Measurements from ENCODE around the gene FLACC1.
"Not testable (repeated sequence)": the region's sequence is repeated elsewhere in the genome, so short reads cannot be mapped to it uniquely, and the experiment has no call there.

FLACC1 gene

DNA sequence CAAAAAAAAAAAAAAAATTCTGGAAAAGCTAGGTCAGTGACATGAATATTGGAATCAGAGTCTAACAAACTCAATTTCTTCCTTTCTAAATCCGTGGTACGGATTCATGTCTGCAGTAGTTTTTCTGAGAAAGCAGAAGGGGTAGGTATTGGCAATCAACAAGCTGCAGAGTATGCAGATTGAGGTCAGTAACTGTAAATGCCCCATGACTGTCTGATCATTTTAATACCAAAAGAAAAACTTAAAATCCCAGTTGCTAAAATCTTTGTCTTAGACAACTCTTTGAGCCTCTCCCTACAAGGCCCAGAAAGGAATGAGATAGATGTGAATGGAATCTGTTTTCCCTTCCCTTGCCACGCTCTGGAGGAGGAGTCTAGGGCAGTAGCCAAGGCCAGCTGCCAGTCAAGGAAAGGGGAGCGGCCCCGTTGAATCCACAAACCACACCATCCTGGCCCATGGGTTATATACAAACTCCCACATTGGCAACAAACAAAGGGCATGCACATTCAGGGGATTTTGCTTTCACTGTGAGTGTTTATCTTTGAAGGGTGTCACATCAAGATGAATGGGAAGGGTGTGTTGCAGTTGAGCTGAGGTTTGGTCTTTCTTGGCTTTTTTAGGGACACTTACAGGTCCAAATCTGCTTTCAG, 102.9 kb downstream of the FLACC1 start:
- no peak for DNase-seq (ENCODE audit: low read depth in 2 of 2)

DNA sequence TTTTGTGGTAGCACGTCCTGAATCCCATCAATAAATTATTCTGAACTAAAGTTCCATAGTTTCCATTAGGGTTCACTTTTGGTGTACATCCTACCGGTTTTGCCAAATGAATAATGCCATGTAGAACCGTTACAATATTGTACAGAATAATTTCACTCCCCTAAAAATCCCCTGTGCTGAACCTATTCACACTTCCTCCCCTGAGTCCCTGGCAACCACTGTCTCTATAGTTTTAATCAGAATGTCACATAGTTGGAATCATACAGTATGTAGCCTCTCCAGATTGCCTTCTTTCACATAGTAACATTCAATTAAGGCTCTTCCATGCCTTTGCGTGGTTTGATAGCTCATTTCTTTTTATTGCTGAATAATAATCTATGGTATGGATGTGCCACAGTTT, 106.4 kb downstream of the FLACC1 start:
- no peak for DNase-seq (ENCODE audit: low read depth in 2 of 2)

DNA sequence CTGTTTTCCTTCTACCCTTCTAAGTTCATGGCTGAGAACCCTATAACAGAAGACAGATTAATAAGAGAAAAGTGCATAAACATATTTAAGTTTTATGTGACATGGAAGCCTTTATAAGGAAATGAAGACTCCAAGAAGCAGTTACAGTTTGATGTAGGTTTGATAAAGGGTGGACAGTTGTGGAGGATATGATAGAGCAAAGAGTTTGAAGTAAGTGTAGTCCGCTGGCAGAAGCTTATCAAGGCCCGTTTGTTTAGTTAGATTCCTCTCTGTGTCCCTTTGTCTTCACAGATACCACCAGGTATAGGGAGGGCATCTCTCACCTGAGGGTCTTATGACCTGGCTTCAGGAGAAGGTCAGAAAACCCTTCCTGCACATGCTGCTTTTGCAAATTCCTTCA, 107.3 kb downstream of the FLACC1 start:
- no peak for DNase-seq (ENCODE audit: low read depth in 2 of 2)

DNA sequence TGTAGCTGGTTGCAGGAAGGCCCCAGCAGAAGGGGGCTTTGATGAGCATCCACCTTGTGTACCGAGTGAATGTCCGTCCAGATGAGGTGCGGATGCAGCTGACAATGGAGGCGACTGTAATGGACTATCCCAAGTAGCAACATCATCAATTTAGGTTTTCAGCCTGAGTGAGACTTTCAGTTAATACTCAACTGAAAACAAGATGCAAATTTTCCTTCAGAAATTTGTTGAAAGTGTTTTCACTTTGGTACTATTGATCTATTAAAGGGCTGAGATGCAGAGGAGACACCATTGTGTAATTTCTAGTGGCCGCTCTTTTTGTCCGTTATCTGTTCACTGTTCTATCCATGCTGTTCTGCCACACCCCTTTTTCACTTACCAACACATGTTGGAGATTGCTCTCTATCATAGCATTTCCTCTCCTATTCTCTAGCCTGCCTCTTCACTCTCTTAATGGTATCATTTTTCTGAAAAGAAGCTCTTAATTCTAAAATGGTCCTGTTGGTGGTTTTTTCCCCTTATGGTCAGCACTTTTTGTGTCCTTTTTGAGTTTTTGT, 108.8 kb downstream of the FLACC1 start:
- no peak for DNase-seq (ENCODE audit: low read depth in 2 of 2)

DNA sequence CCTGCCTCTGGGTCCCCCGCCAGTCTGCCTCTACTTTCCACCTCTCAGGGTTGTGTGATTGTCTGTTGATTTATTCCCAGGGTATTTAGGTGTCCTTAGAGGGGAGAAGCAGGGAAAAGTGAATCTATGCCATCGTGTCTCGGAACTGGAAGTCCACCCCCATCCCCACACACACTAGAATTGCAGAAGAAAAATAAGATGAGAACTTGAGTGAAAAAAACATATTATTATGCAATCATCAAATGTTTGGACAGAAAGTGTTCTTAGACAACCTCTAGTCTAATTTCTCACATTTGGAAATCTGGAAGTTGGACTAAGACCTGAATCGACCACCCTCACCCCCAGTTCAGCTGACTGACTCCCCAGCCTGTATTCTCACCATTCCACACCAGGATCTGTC, 110.9 kb downstream of the FLACC1 start:
- DNase-seq (ENCODE audit: low read depth in 2 of 2): no peak

DNA sequence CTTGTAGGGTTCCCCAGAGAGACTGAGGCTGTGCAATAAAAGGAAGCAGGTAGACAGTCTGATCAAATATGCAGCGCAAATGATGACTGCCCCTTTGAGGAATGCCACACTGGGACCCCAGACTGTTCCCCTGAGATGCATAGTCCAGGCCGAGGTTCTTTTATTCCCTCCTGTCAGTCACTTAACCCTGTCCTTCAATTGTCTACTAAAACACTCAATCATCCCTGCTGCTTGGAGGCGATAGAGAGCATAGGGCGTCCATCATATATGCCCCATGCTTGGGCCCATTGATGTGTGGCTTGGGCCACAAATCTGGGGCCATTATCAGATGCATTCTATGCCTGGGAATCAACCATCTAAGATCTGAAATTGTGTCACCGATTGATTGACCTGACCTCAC, 112.3 kb downstream of the FLACC1 start:
- DNase-seq (ENCODE audit: low read depth in 2 of 2): no peak

DNA sequence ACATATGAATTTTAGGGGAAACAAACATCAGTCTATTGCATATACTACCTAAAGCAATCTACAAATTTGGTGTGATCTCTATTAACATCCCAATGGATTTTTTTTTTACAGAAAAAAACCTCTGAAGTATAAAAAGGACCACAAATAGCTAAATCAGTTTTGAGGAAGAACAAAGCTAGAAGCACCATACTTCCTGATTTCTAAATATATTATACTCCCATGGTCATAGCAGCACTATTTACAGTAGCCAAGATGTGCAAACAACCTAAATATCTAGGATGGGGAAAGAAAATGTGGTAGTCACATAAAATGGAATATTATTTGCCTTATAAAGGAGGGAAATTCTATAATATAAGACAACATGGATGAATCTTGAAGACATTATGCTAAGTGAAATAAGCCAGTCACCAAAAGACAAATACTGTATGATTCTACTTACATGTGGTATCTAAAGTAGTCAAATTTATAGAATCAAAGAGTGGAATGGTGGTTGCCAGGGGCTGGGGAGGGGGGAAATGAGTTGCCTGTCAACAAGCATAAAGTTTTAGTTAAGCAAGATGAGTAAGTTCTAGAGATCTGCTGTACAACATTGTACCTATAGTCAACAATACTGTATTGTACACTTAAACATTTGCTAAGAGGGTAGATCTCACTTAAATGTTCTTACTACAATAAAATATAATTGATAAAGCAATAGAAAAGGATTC, 114.4 kb downstream of the FLACC1 start:
- DNase-seq (ENCODE audit: low read depth in 2 of 2): no peak

DNA sequence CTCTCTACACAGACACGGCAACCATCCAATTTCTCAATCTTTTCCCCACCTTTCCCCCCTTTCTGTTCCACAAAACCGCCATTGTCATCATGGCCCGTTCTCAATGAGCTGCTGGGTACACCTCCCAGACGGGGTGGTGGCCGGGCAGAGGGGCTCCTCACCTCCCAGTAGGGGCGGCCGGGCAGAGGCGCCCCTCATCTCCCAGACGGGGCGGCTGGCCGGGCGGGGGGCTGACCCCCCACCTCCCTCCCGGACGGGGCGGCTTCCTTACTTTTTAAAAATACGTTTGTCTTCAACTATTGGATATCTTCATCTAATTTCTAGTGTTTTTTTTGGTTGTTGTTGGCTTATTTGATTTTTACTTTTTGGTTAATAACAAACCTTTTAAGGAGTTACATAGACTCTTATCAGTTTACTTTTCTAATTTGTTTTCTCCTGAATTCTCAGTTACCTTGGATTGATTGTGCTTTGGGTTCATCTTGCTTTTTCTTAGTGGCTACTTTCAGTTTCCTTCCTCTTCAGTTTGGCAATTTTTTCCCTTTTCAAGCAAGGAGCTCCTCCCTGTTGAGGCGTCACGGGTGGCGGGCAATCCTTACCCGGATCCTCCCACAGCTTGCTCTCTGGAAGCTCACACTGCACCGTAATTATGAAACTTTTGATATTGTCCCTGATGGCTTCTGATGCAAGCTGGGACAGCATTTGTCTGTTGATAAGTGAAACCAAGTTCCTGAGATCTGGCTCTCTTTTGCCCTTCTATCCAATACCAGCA, 117.8 kb downstream of the FLACC1 start:
- DNase-seq (ENCODE audit: low read depth in 2 of 2): not testable (repeated sequence)

Measured in stimulated activated CD4-positive, alpha-beta T cell treated with anti-CD3 and anti-CD28 coated beads, Interleukin-15, amount 100 ng/mL, for 48 hours (primary cell).